CD14-positive monocyte (primary cell): Measurements from ENCODE around the gene NCBP3. TPM values are rescaled to one million over a fixed set of nuclear protein-coding genes. Genes with fewer than 3 reads are reported as not detected.

Experiments used
- DNase-seq, 3 donors: peaks; one replicate each; pipeline ENCODE4 v3.0.0-alpha.2; 2011 to 2022
- H2AFZ ChIP-seq: 2 replicates; pipeline ENCODE4 v1.6.0; 2012; ENCODE audit warnings: mild to moderate bottlenecking, low read depth, low read length, inconsistent platforms; ENCODE audit not compliant: insufficient read depth, poor library complexity, severe bottlenecking
- H3K27ac ChIP-seq, 2 donors: 1 replicate in 1 of 2; 2 replicates in 1 of 2; pipeline ENCODE4 v1.5.1; 2012 to 2013; ENCODE audit warnings: low read length in 2 of 2, control low read depth in 1 of 2, inconsistent platforms in 1 of 2, low read depth in 1 of 2, mild to moderate bottlenecking in 1 of 2
- H3K27me3 ChIP-seq, 2 donors: one replicate each; pipeline versions ENCODE4 v1.6.0 to v1.6.1; 2011 to 2013; ENCODE audit warnings: low read length in 2 of 2; ENCODE audit not compliant: control insufficient read depth in 2 of 2, insufficient read depth in 2 of 2
- H3K36me3 ChIP-seq, 2 donors: replicated peaks in 1 of 2; 1 replicate in 1 of 2; 2 replicates in 1 of 2; pipeline versions ENCODE4 v1.5.1 to v1.6.1; 2012 to 2013; ENCODE audit warnings: low read length in 2 of 2, control low read depth in 1 of 2, inconsistent platforms in 1 of 2, mild to moderate bottlenecking in 1 of 2; ENCODE audit not compliant: insufficient read depth in 2 of 2, control insufficient read depth in 1 of 2
- H3K4me1 ChIP-seq, 2 donors: 1 replicate in 1 of 2; 2 replicates in 1 of 2; pipeline versions ENCODE4 v1.5.1 to v1.6.1; 2012 to 2013; ENCODE audit warnings: low read length in 2 of 2, control low read depth in 1 of 2, inconsistent platforms in 1 of 2, mild to moderate bottlenecking in 1 of 2, moderate library complexity in 1 of 2; ENCODE audit not compliant: insufficient read depth in 2 of 2, control insufficient read depth in 1 of 2
- H3K4me2 ChIP-seq: replicated peaks from 2 replicates; pipeline ENCODE3; 2012; ENCODE audit warnings: low read length, moderate library complexity, mild to moderate bottlenecking; ENCODE audit not compliant: poor library complexity, severe bottlenecking; ENCODE audit errors: extremely low read depth
- H3K4me3 ChIP-seq, 3 experiments: fragments of 200-600 bp in 1 of 3; sonication (generic) in 1 of 3; replicated peaks in 1 of 3; 1 replicate in 2 of 3; 2 replicates in 1 of 3; pipeline ENCODE4 v1.5.1; 2011 to 2013; ENCODE audit warnings: low read length in 3 of 3, mild to moderate bottlenecking in 3 of 3, control low read depth in 2 of 3, low read depth in 2 of 3, inconsistent platforms in 1 of 3, moderate library complexity in 1 of 3
- H3K79me2 ChIP-seq: 2 replicates; pipeline ENCODE4 v1.6.0; 2012; ENCODE audit warnings: mild to moderate bottlenecking, control low read depth, inconsistent platforms, low read length, moderate library complexity; ENCODE audit not compliant: insufficient read depth
- H3K9ac ChIP-seq: 2 replicates; pipeline ENCODE4 v1.6.0; 2017; ENCODE audit warnings: low read length, mild to moderate bottlenecking; ENCODE audit not compliant: insufficient read depth, poor library complexity, severe bottlenecking
- H3K9me3 ChIP-seq, 2 donors: replicated peaks in 1 of 2; 1 replicate in 1 of 2; 2 replicates in 1 of 2; pipeline versions ENCODE4 v1.5.1 to v1.6.1; 2012 to 2013; ENCODE audit warnings: low read length in 2 of 2, control low read depth in 1 of 2; ENCODE audit not compliant: control insufficient read depth in 1 of 2, insufficient read depth in 1 of 2
- H4K20me1 ChIP-seq: 2 replicates; pipeline ENCODE4 v1.6.0; 2012; ENCODE audit warnings: mild to moderate bottlenecking, low read length, control low read depth, moderate library complexity; ENCODE audit not compliant: insufficient read depth
- H3K27ac Mint-ChIP-seq, 7 donors: one replicate each; pipeline ENCODE4 v1.8.0; 2020; ENCODE audit warnings: mild to moderate bottlenecking in 7 of 7, mixed read lengths in 7 of 7, moderate library complexity in 6 of 7, inconsistent platforms in 2 of 7
- H3K27me3 Mint-ChIP-seq, 3 donors: one replicate each; pipeline ENCODE4 v1.8.0; 2021 to 2022; ENCODE audit warnings: low read depth in 3 of 3, mild to moderate bottlenecking in 3 of 3, mixed read lengths in 3 of 3, moderate library complexity in 3 of 3, inconsistent platforms in 1 of 3
- H3K36me3 Mint-ChIP-seq, 2 donors: one replicate each; pipeline ENCODE4 v1.8.0; 2020; ENCODE audit warnings: mixed read lengths in 2 of 2, inconsistent platforms in 1 of 2, mild to moderate bottlenecking in 1 of 2
- H3K4me1 Mint-ChIP-seq: one replicate; pipeline ENCODE4 v1.8.0; 2020; ENCODE audit warnings: mild to moderate bottlenecking, mixed read lengths
- H3K4me3 Mint-ChIP-seq, 2 donors: one replicate each; pipeline ENCODE4 v1.8.0; 2020; ENCODE audit warnings: mild to moderate bottlenecking in 2 of 2, mixed read lengths in 2 of 2, moderate library complexity in 1 of 2
- H3K9me3 Mint-ChIP-seq, 7 donors: one replicate each; pipeline ENCODE4 v1.8.0; 2020 to 2022; ENCODE audit warnings: mixed read lengths in 7 of 7, mild to moderate bottlenecking in 6 of 7, moderate library complexity in 6 of 7, inconsistent platforms in 2 of 7
- WGBS: methylation state at CpG from one replicate; pipeline ENCODE4 v1.1.5; 2013; ENCODE audit warnings: missing lambda C conversion rate; ENCODE audit not compliant: insufficient coverage; 5-methylcytosine and 5-hydroxymethylcytosine counted together
- intact Hi-C, 2 donors: fragments of 100-400 bp; cut with micrococcal nuclease; formaldehyde crosslinking; loops; one replicate each; pipeline versions ENCODE4 v1.15.0 to v1.15.1; 2023
- polyA plus RNA-seq, 3 donors: library from polyadenylated mRNA; depleted of rRNA in 1 of 3; unstranded in 2 of 3; stranded (reverse) in 1 of 3; fragments of 300-500 nt in 2 of 3; fragments of >200 nt in 1 of 3; fragmentation: Illumina TruSeq in 2 of 3; gene quantifications; 1 replicate in 2 of 3; 2 replicates in 1 of 3; pipeline ENCODE4 v1.2.3, GENCODE V29; 2012 to 2021
- TF ChIP-seq, protein P1 (sequence below): fragments of 200-600 bp; IDR thresholded peaks from one replicate; pipeline ENCODE4 v1.8.0; 2022; ENCODE audit warnings: antibody characterized with exemption, mild to moderate bottlenecking

Gene NCBP3
- polyA plus RNA-seq, 3 donors, result 4.9 to 19.0 (median 8.5) TPM

GRCh38 chr17:3799181-3799945, 46.7 kb downstream of the NCBP3 start:
- WGBS, result 67% methylated on average over 8 of the region's 12 CpGs
- H3K4me2 ChIP-seq, result peak overlapping the region; percentile 40
- no peaks in the 10 kb centered on the region for H3K9me3 Mint-ChIP-seq
- peak overlapping the region; percentile 57 to 87 for H3K27ac ChIP-seq
- H3K27me3 ChIP-seq, result no peaks in the 10 kb centered on the region
- H3K27ac Mint-ChIP-seq, result peak overlapping the region; percentile 86 to 97 (median 88)
- H3K9me3 ChIP-seq, result no peaks in the 10 kb centered on the region
- no peaks in the 10 kb centered on the region for H3K36me3 ChIP-seq
- peak overlapping the region in 1 of 3 experiments; percentile 30 for H3K4me3 ChIP-seq
- peaks cover 67 to 68% of the 10 kb centered on the region in 2 donors for H3K4me1 ChIP-seq
- no peak overlapping the region for H2AFZ ChIP-seq
- H3K36me3 Mint-ChIP-seq, result peaks cover 3 to 6% of the 10 kb centered on the region in 2 donors
- H3K4me1 Mint-ChIP-seq, result peaks cover 68% of the 10 kb centered on the region
- no peaks in the 10 kb centered on the region for H4K20me1 ChIP-seq
- DNase-seq, result peak; percentile 18 to 60 (median 20)
- H3K4me3 Mint-ChIP-seq, result peak overlapping the region; percentile 54 to 66
- peaks cover 0 to 2% (median 2%) of the 10 kb centered on the region in 3 donors for H3K27me3 Mint-ChIP-seq
- TF ChIP-seq, protein P1, sequence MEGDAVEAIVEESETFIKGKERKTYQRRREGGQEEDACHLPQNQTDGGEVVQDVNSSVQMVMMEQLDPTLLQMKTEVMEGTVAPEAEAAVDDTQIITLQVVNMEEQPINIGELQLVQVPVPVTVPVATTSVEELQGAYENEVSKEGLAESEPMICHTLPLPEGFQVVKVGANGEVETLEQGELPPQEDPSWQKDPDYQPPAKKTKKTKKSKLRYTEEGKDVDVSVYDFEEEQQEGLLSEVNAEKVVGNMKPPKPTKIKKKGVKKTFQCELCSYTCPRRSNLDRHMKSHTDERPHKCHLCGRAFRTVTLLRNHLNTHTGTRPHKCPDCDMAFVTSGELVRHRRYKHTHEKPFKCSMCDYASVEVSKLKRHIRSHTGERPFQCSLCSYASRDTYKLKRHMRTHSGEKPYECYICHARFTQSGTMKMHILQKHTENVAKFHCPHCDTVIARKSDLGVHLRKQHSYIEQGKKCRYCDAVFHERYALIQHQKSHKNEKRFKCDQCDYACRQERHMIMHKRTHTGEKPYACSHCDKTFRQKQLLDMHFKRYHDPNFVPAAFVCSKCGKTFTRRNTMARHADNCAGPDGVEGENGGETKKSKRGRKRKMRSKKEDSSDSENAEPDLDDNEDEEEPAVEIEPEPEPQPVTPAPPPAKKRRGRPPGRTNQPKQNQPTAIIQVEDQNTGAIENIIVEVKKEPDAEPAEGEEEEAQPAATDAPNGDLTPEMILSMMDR, result no peak
- H3K79me2 ChIP-seq, result no peaks in the 10 kb centered on the region
- peak overlapping the region; percentile 56 for H3K9ac ChIP-seq
- intact Hi-C loops, result no loop called here

DNA sequence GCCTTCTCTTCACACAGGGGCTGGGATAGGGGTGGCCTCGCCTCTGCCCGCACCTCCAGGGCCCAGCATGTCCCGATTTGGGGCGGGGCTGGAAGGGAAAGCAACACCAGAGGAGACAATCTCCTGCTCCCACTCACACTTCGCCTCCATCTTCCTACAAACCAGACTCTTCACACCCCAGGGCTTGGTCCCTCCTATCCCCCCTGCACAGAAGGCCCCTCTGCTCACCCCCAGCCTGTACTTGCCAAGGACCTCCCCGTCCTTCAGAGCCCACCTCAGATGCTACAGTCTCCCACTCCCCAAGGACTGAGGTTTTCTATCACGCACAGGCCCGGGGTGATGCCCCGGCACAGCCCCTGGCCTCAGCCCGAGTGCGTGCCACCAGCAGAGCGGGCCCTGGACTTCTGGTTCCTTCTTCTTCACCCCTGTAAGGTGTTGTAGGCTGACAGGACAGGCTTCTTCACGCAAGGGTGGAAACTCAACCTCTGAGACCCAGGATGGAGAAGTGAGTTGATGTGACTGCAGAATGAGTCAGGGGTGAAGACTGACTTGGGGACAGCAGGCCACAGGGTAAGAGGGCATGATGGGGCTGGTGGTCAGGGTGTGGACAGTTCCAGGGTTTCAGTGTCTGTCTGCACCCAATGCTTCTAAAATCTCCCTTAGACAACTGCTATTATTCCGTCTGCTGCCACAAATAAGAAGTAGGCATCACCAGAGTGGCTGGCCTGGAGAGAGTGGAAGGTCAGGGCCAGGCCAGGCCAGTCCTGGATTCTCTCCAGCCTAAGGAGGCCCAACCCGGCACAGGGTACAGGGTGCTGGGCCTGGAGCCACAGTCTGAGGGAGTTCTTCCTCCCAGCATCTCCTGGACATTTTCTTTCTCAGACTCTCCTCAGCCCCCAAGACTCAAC, 47.5 kb downstream of the NCBP3 start:
- Mint-ChIP-seq H3K27ac (peak overlapping the region; percentile 81 to 97 (median 89)), H3K9me3 (peaks cover 0 to 2% (median 0%) of the 10 kb centered on the region in 7 donors), H3K4me3 (peak overlapping the region; percentile 54 to 65), H3K36me3 (peaks cover 3 to 6% of the 10 kb centered on the region in 2 donors), H3K4me1 (peaks cover 62% of the 10 kb centered on the region), H3K27me3 (peaks cover 0 to 2% (median 2%) of the 10 kb centered on the region in 3 donors)
- Histone ChIP-seq H4K20me1 (no peaks in the 10 kb centered on the region), H3K4me1 (peaks cover 59% of the 10 kb centered on the region in 2 donors), H3K27me3 (no peaks in the 10 kb centered on the region), H3K9me3 (no peaks in the 10 kb centered on the region), H3K79me2 (no peaks in the 10 kb centered on the region), H3K9ac (peak overlapping the region; percentile 56), H3K27ac (peak overlapping the region; percentile 57 to 87), H2AFZ (no peak overlapping the region), H3K4me2 (peak overlapping the region; percentile 40), H3K36me3 (no peaks in the 10 kb centered on the region), H3K4me3 (peak overlapping the region in 1 of 3 experiments; percentile 30)
- TF ChIP-seq, protein P1, result no peak
- DNase-seq, result peak; percentile 85 to 87 (median 86)
- intact Hi-C loops, result no loop called here
- 81% methylated on average over 9 of the region's 15 CpGs for WGBS
